GM12892 (cell line): ENCODE measurements around the gene DDX24.

Experiments used
- POLR2A ChIP-seq: IDR thresholded peaks from 2 replicates; pipeline ENCODE4 v1.6.1; 2011; ENCODE audit warnings: low read depth, low read length, control low read depth
- POLR2AphosphoS5 ChIP-seq: IDR thresholded peaks from 2 replicates; pipeline ENCODE4 v1.6.1; 2011; ENCODE audit warnings: low read depth, low read length, control low read depth
- TAF1 ChIP-seq: IDR thresholded peaks from 2 replicates; pipeline ENCODE4 v1.6.1; 2011; ENCODE audit warnings: low read depth, mild to moderate bottlenecking, control low read depth, low read length, borderline replicate concordance

DNA sequence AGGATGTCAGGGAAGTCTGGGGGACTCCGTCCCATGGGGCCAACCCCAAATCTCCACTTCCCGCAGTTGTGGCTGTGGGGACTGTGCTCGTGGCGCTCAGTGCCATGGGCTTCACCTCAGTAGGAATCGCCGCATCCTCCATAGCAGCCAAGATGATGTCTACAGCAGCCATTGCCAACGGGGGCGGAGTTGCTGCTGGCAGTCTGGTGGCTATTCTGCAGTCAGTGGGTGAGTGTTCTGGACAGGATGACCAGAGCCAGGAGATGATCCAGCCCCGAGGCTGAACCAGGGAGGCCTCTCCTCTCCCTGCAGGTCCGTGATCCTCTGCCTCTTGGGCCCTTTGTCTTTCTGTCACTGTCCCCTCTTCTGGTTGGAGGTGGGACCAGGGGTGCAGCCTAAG lies 20.7 kb upstream of the DDX24 start:
- TF ChIP-seq POLR2A, result no peak
- TF ChIP-seq POLR2AphosphoS5, result no peak
- TF ChIP-seq TAF1, result no peak
